SK-N-MC (cell line): ENCODE data around the gene TMEM37.

Experiments
- EZH2 ChIP-seq: fragments of 200-600 bp; sonication (generic); IDR thresholded peaks from one replicate; pipeline ENCODE4 v1.6.1; 2017; ENCODE audit warnings: antibody characterized with exemption
- FOXP2 ChIP-seq: optimal IDR thresholded peaks from 2 replicates; pipeline ENCODE3; 2011; ENCODE audit warnings: mild to moderate bottlenecking, moderate library complexity; ENCODE audit not compliant: insufficient read depth; ENCODE audit errors: extremely low read length, control extremely low read depth
- POLR2AphosphoS5 ChIP-seq: IDR thresholded peaks from 2 replicates; pipeline ENCODE4 v1.6.1; 2012; ENCODE audit warnings: mild to moderate bottlenecking, low read depth, low read length, borderline replicate concordance

- no peak for TF ChIP-seq POLR2AphosphoS5
- TF ChIP-seq EZH2 = no peak
- no peak for TF ChIP-seq FOXP2
Measured at GRCh38 chr2:119483395-119483753, 51.7 kb downstream of the TMEM37 start.
